Measurements from ENCODE around the gene SMPX. TPM values are rescaled to one million over a fixed set of nuclear protein-coding genes. Genes with fewer than 3 reads are reported as not detected.

SMPX gene
- total RNA-seq, 1 donor from 2014 or later, result not detected

- TF ChIP-seq CTCF (IDR thresholded peaks at IDR 0.05; ENCODE audit: partially characterized antibody, unreplicated experiment), result no peak
- no peaks in the 10 kb centered on the region for H3K36me3 Mint-ChIP-seq (ENCODE audit: unreplicated experiment)
- DNase-seq, result no peak
- peaks cover 11% of the 10 kb centered on the region for H3K4me1 Mint-ChIP-seq (ENCODE audit: low read depth, unreplicated experiment)
- H3K27me3 Mint-ChIP-seq (ENCODE audit: unreplicated experiment), result peaks cover 2% of the 10 kb centered on the region
- no peak overlapping the region for H3K4me3 Mint-ChIP-seq (ENCODE audit: unreplicated experiment)
- H3K9me3 Mint-ChIP-seq (ENCODE audit: unreplicated experiment), result no peaks in the 10 kb centered on the region
- H3K27ac Mint-ChIP-seq (ENCODE audit: unreplicated experiment), result no peak overlapping the region
These were observed 57.6 kb downstream of the SMPX start for GRCh38 chrX:21700275-21700674.

- peaks cover 2% of the 10 kb centered on the region for H3K27me3 Mint-ChIP-seq (ENCODE audit: unreplicated experiment)
- H3K9me3 Mint-ChIP-seq (ENCODE audit: unreplicated experiment), result no peaks in the 10 kb centered on the region
- no peaks in the 10 kb centered on the region for H3K36me3 Mint-ChIP-seq (ENCODE audit: unreplicated experiment)
These were observed 58.8 kb downstream of the SMPX start for GRCh38 chrX:21699136-21699535.

GRCh38 chrX:21698272-21698671 is 59.6 kb downstream of the SMPX start:
- H3K4me3 Mint-ChIP-seq (ENCODE audit: unreplicated experiment), result no peak overlapping the region

More at GRCh38 chrX:21699136-21699535, 58.8 kb downstream of the SMPX start:
- no peak overlapping the region for H3K27ac Mint-ChIP-seq (ENCODE audit: unreplicated experiment)
- DNase-seq, result no peak
- no peak for TF ChIP-seq CTCF (IDR thresholded peaks at IDR 0.05; ENCODE audit: partially characterized antibody, unreplicated experiment)
- peaks cover 11% of the 10 kb centered on the region for H3K4me1 Mint-ChIP-seq (ENCODE audit: low read depth, unreplicated experiment)
- no peak overlapping the region for H3K4me3 Mint-ChIP-seq (ENCODE audit: unreplicated experiment)

GRCh38 chrX:21691512-21692018 is 66.4 kb downstream of the SMPX start:
- no peaks in the 10 kb centered on the region for H3K36me3 Mint-ChIP-seq (ENCODE audit: unreplicated experiment)
- TF ChIP-seq CTCF (IDR thresholded peaks at IDR 0.05; ENCODE audit: partially characterized antibody, unreplicated experiment), result no peak
- no peaks in the 10 kb centered on the region for H3K4me1 Mint-ChIP-seq (ENCODE audit: low read depth, unreplicated experiment)
- H3K27me3 Mint-ChIP-seq (ENCODE audit: unreplicated experiment), result no peaks in the 10 kb centered on the region
- no peak overlapping the region for H3K4me3 Mint-ChIP-seq (ENCODE audit: unreplicated experiment)
- H3K27ac Mint-ChIP-seq (ENCODE audit: unreplicated experiment), result no peak overlapping the region
- no peak for DNase-seq
- no peaks in the 10 kb centered on the region for H3K9me3 Mint-ChIP-seq (ENCODE audit: unreplicated experiment)

More at GRCh38 chrX:21698272-21698671, 59.6 kb downstream of the SMPX start:
- no peak for DNase-seq
- Mint-ChIP-seq H3K27me3 (ENCODE audit: unreplicated experiment) (peaks cover 2% of the 10 kb centered on the region), H3K36me3 (ENCODE audit: unreplicated experiment) (no peaks in the 10 kb centered on the region), H3K27ac (ENCODE audit: unreplicated experiment) (no peak overlapping the region), H3K4me1 (ENCODE audit: low read depth, unreplicated experiment) (peaks cover 7% of the 10 kb centered on the region), H3K9me3 (ENCODE audit: unreplicated experiment) (no peaks in the 10 kb centered on the region)
- no peak for TF ChIP-seq CTCF (IDR thresholded peaks at IDR 0.05; ENCODE audit: partially characterized antibody, unreplicated experiment)

GRCh38 chrX:21683941-21684340 is 74.0 kb downstream of the SMPX start:
- no peaks in the 10 kb centered on the region for H3K27me3 Mint-ChIP-seq (ENCODE audit: unreplicated experiment)
- no peak for TF ChIP-seq CTCF (IDR thresholded peaks at IDR 0.05; ENCODE audit: partially characterized antibody, unreplicated experiment)
- no peak for DNase-seq
- H3K9me3 Mint-ChIP-seq (ENCODE audit: unreplicated experiment), result no peaks in the 10 kb centered on the region
- H3K4me1 Mint-ChIP-seq (ENCODE audit: low read depth, unreplicated experiment), result no peaks in the 10 kb centered on the region
- no peaks in the 10 kb centered on the region for H3K36me3 Mint-ChIP-seq (ENCODE audit: unreplicated experiment)
- no peak overlapping the region for H3K27ac Mint-ChIP-seq (ENCODE audit: unreplicated experiment)
- H3K4me3 Mint-ChIP-seq (ENCODE audit: unreplicated experiment), result no peak overlapping the region
